GM12872 (cell line): ENCODE data around the gene UBR2.

Experiments used
- TF ChIP-seq, protein P1 (sequence below): IDR thresholded peaks from 3 replicates; pipeline ENCODE4 v1.5.1; 2011; ENCODE audit warnings: low read depth, mild to moderate bottlenecking, low read length, moderate library complexity; ENCODE audit not compliant: insufficient read depth

UBR2 gene

DNA sequence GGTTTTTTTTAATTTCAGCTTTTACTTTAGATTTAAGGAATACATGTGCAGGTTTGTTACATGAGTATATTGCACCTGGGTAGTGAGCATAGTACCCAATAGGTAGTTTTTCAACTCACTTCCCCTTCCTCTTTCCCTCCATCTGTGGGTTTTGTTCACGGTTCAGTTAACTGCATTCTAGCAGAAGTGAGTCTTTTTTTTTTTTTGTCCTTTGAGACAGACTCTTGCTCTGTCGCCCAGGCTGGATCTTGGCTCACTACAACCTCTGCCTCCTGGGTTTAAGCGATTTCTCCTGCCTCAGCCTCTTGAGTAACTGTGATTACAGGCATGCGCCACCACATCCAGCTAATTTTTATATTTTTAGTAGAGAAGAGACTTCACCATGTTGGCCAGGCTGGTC lies 8.7 kb downstream of the UBR2 start:
- TF ChIP-seq, protein P1, sequence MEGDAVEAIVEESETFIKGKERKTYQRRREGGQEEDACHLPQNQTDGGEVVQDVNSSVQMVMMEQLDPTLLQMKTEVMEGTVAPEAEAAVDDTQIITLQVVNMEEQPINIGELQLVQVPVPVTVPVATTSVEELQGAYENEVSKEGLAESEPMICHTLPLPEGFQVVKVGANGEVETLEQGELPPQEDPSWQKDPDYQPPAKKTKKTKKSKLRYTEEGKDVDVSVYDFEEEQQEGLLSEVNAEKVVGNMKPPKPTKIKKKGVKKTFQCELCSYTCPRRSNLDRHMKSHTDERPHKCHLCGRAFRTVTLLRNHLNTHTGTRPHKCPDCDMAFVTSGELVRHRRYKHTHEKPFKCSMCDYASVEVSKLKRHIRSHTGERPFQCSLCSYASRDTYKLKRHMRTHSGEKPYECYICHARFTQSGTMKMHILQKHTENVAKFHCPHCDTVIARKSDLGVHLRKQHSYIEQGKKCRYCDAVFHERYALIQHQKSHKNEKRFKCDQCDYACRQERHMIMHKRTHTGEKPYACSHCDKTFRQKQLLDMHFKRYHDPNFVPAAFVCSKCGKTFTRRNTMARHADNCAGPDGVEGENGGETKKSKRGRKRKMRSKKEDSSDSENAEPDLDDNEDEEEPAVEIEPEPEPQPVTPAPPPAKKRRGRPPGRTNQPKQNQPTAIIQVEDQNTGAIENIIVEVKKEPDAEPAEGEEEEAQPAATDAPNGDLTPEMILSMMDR, result no peak

DNA sequence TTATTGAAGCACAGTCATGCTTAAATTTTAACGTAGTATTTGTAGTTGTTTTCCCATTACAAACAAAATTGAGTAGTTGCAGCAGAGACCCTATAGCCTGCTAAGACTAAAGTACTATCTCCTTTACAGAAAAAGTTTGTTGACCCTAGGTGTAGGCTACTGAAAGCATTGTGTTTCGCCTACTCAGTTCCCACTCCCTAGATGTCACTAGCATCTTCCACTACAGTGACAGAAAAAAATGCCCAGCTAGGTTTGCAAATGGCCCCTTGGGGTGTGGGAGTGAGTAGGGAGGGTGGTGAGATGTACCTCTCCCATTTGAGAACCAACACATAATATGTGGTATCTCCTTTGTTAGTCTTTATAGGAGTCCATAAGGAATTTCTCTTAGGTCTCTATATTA lies 34.5 kb downstream of the UBR2 start:
- TF ChIP-seq, protein P1, result no peak

DNA sequence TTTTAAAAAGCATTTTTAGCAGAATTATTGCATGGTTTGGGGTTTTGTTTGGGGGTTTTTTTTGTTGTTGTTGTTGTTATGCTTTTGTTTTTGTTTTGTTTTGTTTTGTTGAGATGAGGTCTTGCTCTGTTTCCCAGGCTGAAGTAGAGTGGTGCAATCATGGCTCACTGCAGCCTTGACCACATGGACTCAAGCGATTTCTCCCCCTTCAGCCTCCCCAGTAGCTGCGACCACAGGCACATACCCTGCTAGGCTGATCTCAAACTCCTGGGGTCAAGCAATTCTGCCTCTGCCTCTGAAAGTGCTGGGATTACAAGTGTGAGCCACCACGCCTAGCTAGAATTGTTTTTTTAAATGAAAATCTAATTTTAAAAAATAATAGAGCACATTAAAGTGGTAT lies 35.7 kb downstream of the UBR2 start:
- TF ChIP-seq, protein P1, result no peak

DNA sequence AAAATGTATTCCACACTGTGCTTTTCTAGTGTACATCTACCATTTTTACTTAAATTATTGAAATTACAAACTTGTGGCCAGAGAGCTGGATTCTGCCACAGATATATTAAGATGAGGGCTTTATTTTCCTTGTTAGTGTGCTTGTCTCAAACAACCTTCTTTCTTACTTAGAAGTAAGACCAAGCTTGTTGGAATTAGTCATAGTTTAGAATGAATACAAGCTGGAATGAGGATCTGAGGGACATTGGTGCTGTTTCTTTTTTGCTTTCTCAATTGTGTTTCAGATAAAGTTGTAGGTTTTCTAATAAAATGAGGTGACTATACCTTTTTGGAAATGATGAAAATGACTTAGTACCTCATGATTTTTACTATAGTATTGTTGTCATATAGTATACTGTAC lies 40.3 kb downstream of the UBR2 start:
- TF ChIP-seq, protein P1, result no peak

DNA sequence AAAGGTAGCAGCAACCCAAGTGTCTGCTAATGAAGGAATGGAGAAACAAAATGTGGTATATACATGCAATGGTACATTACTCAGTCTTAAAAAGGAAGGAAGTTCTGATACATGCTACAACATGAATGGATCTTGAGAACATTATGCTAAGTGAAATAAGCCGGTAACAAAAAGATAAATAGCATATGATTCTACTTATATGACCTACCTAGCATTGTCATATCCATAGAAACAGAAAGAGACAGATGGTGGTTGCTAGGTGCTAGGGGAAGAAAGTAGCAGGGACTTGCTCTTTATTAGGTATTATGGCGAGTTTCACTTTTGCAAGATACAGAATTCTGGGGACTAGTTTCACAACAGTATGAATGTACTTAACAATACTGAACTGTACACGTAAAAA lies 46.6 kb downstream of the UBR2 start:
- TF ChIP-seq, protein P1, result no peak

DNA sequence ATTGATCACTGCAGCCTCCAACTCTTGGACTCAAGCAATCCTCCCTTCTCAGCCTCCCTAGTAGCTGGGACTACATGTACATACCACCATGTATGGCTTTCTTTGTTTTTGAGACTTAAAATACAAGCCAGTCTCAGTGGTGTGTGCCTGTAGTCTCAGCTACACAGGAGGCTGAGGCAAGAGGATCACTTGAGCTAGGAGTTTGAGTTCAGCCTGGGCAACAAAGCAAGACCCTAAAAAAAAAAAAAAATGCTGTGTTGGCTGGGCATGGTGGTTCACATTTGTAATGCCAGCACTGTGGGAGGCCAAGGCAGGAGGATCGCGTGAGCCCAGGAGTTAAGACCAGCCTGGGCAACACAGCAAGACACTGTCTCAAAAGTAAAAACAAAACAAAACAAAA lies 51.7 kb downstream of the UBR2 start:
- TF ChIP-seq, protein P1, result no peak

DNA sequence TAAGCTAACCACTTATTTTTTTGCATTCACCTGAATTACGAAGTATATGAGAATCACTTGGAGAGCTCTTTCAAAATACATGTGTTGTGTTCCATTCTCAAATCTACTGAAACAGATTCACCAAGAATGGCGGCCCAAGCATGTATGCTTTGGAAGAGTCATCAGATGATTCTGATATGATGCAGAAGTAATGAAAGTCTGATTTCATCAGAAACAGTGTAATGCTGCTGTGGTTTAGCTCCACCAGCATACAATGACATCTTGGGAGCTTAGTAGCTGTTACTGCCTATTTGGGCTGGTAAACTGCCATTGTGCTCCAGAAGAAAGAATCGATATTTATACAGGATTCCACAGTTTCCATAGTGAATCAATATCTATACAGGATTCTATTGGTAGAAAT lies 52.9 kb downstream of the UBR2 start:
- TF ChIP-seq, protein P1, result no peak

DNA sequence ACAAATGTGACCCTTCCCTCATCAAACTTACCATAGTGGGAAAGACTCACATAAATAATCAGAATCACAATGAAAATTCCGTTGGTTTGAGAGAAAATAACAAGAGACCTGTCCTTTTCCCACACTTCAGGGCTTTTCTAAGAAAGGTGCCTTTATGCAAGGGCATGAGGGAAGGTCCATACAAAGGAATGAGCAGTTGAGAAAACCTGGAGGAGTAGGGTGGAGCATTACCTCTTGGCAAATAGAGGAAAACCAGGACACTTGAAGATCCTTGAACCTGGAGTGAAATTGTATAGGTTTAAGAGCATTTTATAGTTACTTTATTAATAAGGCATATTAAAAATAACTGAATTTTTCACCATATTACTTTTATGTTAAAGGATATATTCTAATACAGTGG lies 54.3 kb downstream of the UBR2 start:
- TF ChIP-seq, protein P1, result no peak
